NCI-H2227 (cell line): ENCODE measurements around the gene PRKN.
A peak's percentile ranks its signal among the peaks of the same experiment; 100 is the strongest.

Source experiments
- DNase-seq: peaks from one replicate; lab custom pipeline; 2025; ENCODE audit not compliant: unreplicated experiment; lab: John Stamatoyannopoulos, UW

Gene PRKN

GRCh38 chr6:162467679-162468078 is 259.9 kb downstream of the PRKN start:
- no peak for DNase-seq

DNA sequence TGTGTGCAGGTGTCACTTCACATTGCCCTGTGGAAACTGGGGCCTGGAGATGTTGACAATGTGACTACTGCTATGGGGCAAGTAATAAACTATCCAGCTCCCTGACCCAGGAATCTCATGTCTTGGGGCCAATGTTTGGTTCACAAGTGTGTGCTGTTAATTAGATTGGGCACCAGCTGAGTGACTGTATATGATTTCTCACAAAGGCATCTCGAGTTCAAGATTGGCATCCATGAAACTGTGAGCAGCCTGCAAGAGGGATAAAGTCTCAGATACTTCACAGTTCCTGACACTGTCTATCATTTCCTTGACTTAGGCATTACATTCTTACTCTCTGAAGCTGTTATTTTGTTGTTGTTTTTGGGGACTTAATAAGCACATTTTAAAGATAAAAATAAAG is 264.0 kb downstream of the PRKN start:
- no peak for DNase-seq

GRCh38 chr6:162459985-162460384 is 267.6 kb downstream of the PRKN start:
- DNase-seq: no peak

- DNase-seq: no peak
Measured at GRCh38 chr6:162450358-162450757, 277.2 kb downstream of the PRKN start.

DNA sequence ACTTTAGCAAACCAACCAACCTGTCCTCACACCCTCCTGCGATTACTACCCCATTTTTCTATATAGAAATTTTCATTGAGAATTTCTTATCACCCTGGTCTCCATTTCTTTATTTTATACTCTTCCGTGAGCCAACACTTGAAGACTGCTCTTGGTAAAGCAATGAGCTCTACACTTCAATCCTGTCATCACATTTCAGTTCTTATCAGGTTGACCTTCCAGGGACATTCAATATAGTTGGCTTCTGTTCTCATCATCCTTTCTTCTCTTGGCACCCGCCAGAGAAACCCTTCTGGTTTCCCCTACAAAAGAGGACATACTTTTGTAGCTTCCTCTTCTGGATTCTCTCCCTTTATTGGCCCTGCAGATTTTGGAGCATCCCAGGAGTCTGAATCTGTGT is 279.3 kb downstream of the PRKN start:
- DNase-seq: no peak

- peak; percentile 7 for DNase-seq
Measured at GRCh38 chr6:162443101-162443500, 284.5 kb downstream of the PRKN start.

- peak; percentile 49 for DNase-seq
Measured at GRCh38 chr6:162442687-162443086, 284.9 kb downstream of the PRKN start.

GRCh38 chr6:162441991-162442390 is 285.6 kb downstream of the PRKN start:
- no peak for DNase-seq

- DNase-seq: no peak
Measured at GRCh38 chr6:162438980-162439379, 288.6 kb downstream of the PRKN start.

GRCh38 chr6:162435071-162435470 is 292.5 kb downstream of the PRKN start:
- no peak for DNase-seq

DNA sequence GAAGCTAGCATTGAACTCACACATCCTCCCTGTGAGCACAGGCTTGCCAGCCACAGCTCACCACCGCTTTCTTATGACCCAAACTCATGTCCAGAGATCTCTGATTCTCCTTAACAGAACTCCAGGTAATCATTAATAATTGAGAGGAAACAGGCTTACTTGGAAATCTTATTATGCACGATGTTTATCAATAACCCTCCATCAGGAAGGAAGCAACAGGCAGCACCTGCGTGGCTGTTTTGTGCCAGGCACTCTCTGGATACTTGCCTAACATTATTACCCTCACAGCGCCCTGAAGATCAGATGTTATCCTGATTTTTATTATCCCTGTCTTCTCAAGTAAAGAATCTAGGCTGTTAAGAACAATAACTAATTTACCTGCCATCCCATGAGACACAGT is 306.6 kb downstream of the PRKN start:
- no peak for DNase-seq

DNA sequence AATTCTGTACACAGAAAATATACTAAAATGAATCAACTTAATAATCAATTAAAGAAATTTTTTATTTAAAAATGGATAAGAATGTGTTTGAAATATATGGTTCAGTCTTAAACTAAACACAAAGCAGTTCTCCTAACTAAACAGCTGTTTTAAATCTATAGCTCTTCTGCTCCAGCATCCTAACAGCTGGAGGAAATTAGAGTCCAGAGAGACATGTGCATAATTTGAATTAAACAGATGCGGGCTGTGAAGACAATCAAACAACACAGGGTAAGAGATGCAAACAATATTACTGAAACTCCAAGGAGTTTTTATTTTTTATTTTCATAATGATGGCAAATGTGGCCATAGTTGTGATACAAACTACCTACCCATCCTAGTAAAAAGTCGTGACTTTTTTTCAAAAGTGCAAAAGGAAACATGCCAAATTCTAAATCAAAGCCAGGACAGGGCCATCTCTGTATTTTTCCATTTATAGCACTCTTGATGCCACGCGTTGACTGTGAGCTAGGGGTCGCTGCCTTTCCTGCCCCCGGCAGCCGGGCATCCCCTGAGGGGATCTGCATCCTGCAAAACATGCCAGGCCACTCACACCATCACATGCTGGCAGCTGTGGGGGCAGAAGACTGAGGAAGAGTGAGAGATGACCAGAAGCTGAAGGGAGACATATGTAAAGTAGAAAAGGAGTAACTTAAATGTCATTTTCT is 310.6 kb downstream of the PRKN start:
- DNase-seq: no peak

- no peak for DNase-seq
Measured at GRCh38 chr6:162416307-162416706, 311.3 kb downstream of the PRKN start.

DNA sequence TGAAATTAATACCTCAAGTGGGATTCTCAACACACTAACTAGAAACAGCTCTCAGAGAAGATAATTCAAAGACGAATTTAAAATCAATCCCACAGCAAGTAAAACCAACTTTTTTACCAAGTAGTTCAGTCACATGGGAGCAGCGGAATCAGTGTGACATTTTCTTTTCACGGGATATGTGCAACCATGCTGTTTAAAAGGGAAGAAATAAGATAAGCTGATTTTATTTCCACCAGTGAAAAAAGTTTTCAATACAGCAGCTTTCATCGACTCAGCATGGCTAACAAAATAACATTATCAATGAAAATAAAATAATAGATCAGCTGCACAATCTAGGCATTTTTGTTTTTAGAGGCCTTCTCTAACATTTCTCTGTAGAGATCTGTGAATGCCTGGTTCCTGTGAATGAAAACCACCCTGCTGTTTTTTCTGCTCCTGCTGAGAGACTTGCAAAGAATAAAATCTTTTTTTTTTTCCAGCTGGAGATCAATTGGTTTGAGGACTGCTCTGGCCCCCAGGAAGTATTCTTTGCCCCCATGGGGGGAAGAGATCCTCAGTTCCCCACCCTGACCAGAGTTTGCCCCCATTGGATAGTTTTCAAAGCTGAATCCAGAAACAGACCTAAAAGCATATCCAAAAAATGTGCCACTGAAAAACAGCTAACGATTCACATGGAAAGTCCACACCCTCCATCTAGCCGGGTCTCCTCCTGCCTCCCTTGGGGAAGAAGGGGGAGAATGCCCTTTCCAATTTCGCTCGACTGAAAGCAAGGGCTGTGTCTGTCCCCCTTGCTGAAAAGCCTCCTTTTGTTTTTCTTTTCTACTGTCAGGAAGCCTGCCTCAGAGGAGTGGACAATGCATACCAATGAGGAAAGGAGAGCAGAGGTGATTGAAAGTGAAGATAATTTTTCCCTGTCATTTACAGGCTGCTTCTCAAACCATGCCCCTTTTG is 317.6 kb downstream of the PRKN start:
- no peak for DNase-seq

GRCh38 chr6:162408826-162409535 is 318.6 kb downstream of the PRKN start:
- no peak for DNase-seq

GRCh38 chr6:162404951-162405350 is 322.6 kb downstream of the PRKN start:
- DNase-seq: no peak

DNA sequence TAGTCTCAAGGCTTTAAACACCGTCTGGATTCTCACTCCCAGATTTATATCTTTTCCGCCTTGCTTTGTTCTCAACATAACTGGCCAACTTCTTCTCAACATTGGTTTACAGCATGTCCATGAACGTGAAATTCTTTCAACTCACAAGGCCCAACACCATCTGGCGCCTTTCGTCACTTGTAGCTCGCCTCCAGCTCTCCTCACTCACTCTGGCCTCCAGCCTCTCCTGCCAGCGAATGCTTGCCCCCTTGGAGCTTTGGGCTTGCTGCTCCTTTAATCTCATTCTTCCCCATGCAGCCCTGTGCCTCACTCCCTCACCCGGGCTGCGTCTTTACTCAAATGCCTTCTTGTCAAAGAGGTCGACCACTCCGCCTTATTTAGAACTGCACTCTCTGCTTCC is 324.5 kb downstream of the PRKN start:
- DNase-seq: no peak

- no peak for DNase-seq
Measured at GRCh38 chr6:162395181-162395580, 332.4 kb downstream of the PRKN start.

DNA sequence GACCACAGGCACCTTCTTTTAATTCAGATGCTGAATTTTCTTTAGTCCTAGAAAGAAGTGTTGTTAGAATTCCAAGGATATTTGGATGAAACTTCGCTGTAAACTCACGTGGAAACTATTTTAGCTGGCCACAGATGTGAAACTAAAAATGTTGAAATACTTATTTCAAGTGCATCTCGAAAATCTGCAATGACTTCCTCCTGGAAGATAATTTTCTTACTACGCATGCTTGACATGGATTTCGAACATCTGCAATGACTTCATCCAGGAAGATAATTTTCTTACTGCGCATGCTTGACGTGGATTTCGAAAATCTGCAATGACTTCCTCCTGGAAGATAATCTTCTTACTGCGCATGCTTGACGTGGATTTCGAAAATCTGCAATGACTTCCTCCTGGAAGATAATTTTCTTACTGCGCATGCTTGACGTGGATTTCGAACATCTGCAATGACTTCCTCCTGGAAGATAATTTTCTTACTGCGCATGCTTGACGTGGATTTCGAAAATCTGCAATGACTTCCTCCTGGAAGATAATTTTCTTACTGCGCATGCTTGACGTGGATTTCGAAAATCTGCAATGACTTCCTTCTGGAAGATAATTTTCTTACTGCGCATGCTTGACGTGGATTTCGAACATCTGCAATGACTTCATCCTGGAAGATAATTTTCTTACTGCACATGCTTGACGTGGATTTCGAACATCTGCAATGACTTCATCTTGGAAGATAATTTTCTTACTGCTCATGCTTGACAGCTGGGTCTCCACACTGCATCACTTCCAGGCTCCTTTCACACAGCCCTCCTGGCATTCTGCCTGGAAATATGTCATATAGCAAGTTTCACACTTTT is 336.4 kb downstream of the PRKN start:
- peak; percentile 69 for DNase-seq

DNA sequence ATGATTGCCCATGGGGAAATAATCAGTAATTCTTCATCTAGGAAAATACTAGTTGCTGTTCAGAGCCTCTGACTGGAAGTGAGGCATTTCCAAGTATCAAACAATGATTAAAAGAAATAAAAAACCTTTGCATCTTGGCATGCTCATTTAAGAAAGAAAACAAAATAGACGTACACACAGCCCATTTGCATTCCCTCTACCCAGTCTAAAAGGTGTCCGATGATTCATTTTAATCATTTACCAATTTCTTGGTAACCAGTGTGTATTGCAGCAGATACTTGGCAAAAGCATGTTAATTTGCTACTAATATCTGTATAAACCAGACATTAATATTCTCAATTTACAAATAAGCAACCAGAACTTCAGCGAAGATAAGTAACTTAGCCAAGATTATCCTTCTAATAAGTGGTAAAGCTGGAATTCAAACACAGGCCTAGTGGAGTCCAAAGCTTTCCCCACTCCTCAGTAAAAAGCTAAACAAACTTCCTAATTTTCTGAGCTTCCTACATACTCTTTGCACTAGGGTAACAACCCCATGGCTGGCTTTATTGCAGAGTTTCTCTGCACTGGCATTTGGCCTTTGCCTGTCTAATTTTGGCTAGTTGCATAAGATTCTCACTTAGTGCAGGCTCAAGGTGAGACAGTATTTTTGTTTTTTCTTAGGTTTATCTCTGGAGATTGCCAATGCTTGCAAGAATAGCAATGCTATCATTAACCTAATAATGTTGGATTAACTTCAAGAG is 338.1 kb downstream of the PRKN start:
- no peak for DNase-seq
